Natural killer cell (primary cell): Measurements from ENCODE around the gene FLT3LG. TPM values are rescaled to one million over a fixed set of nuclear protein-coding genes. Genes with fewer than 3 reads are reported as not detected.

ENCODE experiments used
- ATAC-seq, 3 donors: fragments of 150-1000 bp in 2 of 3; fragments of 200-7000 bp in 1 of 3; cut with Tn5 transposase; 1 replicate in 1 of 3; 2 replicates in 2 of 3; pipeline ENCODE4 v1.10.0; 2021; ENCODE audit warnings: mild to moderate bottlenecking in 2 of 3, moderate library complexity in 2 of 3
- DNase-seq, 2 donors: peaks; one replicate each; pipeline versions ENCODE4 v3.0.0 to v3.0.0-alpha.2; 2013 to 2021; ENCODE audit warnings: mixed read lengths in 1 of 2
- H3K27ac ChIP-seq: one replicate; pipeline ENCODE4 v1.5.1; 2013; ENCODE audit warnings: mild to moderate bottlenecking, low read length
- H3K27me3 ChIP-seq: one replicate; pipeline ENCODE4 v1.6.1; 2013; ENCODE audit warnings: low read length; ENCODE audit not compliant: control insufficient read depth, insufficient read depth
- H3K36me3 ChIP-seq: one replicate; pipeline ENCODE4 v1.6.1; 2013; ENCODE audit warnings: low read length; ENCODE audit not compliant: control insufficient read depth, insufficient read depth
- H3K4me1 ChIP-seq: one replicate; pipeline ENCODE4 v1.6.1; 2013; ENCODE audit warnings: low read length; ENCODE audit not compliant: control insufficient read depth, insufficient read depth
- H3K4me3 ChIP-seq: one replicate; pipeline ENCODE4 v1.5.1; 2013; ENCODE audit warnings: low read length
- H3K9me3 ChIP-seq: one replicate; pipeline ENCODE4 v1.6.1; 2013; ENCODE audit warnings: low read length; ENCODE audit not compliant: control insufficient read depth, insufficient read depth
- H3K27ac Mint-ChIP-seq, 2 donors: one replicate each; pipeline ENCODE4 v1.8.0; 2022; ENCODE audit warnings: mild to moderate bottlenecking in 2 of 2, mixed read lengths in 2 of 2, moderate library complexity in 1 of 2
- H3K27me3 Mint-ChIP-seq, 2 donors: one replicate each; pipeline ENCODE4 v1.8.0; 2022; ENCODE audit warnings: low read depth in 2 of 2, mixed read lengths in 2 of 2
- H3K36me3 Mint-ChIP-seq: one replicate; pipeline ENCODE4 v1.8.0; 2022; ENCODE audit warnings: mixed read lengths
- H3K4me1 Mint-ChIP-seq, 2 donors: one replicate each; pipeline ENCODE4 v1.8.0; 2022; ENCODE audit warnings: mixed read lengths in 2 of 2
- H3K4me3 Mint-ChIP-seq: one replicate; pipeline ENCODE4 v1.8.0; 2022; ENCODE audit warnings: mild to moderate bottlenecking, moderate library complexity, mixed read lengths
- H3K9me3 Mint-ChIP-seq, 2 donors: one replicate each; pipeline ENCODE4 v1.8.0; 2022; ENCODE audit warnings: mixed read lengths in 2 of 2
- WGBS: methylation state at CpG from one replicate; pipeline ENCODE4 v1.1.7; 2013; ENCODE audit warnings: missing lambda C conversion rate; ENCODE audit not compliant: insufficient coverage; 5-methylcytosine and 5-hydroxymethylcytosine counted together
- intact Hi-C: fragments of 100-400 bp; cut with micrococcal nuclease; formaldehyde crosslinking; loops from one replicate; pipeline ENCODE4 v1.14.2; 2022
- total RNA-seq, 4 donors: library from RNA; stranded (reverse); fragments of 120-200 nt in 1 of 4; gene quantifications; one replicate each; pipeline versions ENCODE4 v1.2.3 to v1.2.4, GENCODE V29; 2013 to 2022
- TF ChIP-seq, protein P1 (sequence below): fragments of 200-600 bp; IDR thresholded peaks from one replicate; pipeline ENCODE4 v1.8.0; 2022; ENCODE audit warnings: antibody characterized with exemption

FLT3LG gene
- total RNA-seq, 3 donors from 2014 or later (not counting 1 experiment from before 2014, with no cell fraction given): 44.7 to 65.7 (median 64.8) TPM

DNA sequence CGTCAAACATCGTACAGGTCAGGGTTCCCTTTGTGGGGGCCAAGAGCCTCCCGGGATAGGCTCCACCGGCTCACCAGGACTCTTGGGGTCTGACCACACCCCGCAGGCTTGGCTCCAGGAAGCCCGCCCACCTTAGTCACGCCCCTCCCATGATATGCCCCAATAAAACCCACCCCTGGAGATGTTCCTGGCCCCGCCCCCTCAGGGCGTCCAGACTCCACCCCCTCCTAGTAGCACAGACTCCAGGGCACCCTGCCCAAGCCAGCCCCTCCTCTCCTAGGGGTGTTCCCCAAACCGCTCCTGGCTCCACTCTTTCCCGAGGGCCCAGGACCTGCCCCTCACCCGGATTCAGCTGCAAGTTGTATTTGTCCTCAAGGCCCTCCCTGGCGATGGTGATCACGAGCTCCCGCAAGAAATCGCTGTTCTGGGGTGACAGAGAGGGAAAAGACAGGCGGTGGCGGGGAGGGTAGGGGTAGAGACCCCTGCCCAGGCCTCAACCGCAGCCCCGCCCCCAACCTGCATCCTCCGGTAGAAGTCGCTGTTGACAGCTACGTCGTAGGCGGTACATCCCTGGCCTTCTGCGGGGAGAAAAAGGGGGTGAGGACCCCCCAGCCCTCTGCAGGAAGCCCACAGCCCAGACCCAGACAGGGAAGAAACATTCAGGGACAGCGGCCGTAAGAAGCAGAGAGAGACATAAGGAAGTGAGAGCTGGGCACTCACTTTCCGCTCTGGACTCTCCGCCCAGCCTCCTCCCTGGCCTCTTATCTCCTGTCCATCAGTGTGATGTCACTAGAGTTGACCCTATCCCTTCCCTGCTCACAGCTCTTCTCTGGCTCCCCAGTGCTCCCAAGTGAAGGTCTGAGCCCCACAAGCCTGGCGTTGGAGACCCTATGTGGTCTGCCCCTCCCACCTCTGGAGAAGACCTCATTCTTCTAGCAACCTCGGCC, 26.3 kb upstream of the FLT3LG start:
- WGBS: 95% methylated on average over 32 of the region's 32 CpGs
- no peaks in the 10 kb centered on the region for H3K27me3 Mint-ChIP-seq
- H3K27ac Mint-ChIP-seq: peak overlapping the region in 1 of 2 donors; percentile 78
- Histone ChIP-seq H3K27me3 (no peaks in the 10 kb centered on the region), H3K36me3 (peaks cover 31% of the 10 kb centered on the region), H3K4me1 (peaks cover 41% of the 10 kb centered on the region), H3K9me3 (no peaks in the 10 kb centered on the region), H3K27ac (no peak overlapping the region), H3K4me3 (no peak overlapping the region)
- intact Hi-C loops: no loop called here
- H3K4me1 Mint-ChIP-seq: peaks cover 37 to 53% of the 10 kb centered on the region in 2 donors
- H3K9me3 Mint-ChIP-seq: no peaks in the 10 kb centered on the region
- ATAC-seq (no peak), DNase-seq (no peak)
- no peaks in the 10 kb centered on the region for H3K36me3 Mint-ChIP-seq
- TF ChIP-seq, protein P1, sequence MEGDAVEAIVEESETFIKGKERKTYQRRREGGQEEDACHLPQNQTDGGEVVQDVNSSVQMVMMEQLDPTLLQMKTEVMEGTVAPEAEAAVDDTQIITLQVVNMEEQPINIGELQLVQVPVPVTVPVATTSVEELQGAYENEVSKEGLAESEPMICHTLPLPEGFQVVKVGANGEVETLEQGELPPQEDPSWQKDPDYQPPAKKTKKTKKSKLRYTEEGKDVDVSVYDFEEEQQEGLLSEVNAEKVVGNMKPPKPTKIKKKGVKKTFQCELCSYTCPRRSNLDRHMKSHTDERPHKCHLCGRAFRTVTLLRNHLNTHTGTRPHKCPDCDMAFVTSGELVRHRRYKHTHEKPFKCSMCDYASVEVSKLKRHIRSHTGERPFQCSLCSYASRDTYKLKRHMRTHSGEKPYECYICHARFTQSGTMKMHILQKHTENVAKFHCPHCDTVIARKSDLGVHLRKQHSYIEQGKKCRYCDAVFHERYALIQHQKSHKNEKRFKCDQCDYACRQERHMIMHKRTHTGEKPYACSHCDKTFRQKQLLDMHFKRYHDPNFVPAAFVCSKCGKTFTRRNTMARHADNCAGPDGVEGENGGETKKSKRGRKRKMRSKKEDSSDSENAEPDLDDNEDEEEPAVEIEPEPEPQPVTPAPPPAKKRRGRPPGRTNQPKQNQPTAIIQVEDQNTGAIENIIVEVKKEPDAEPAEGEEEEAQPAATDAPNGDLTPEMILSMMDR: no peak
- H3K4me3 Mint-ChIP-seq: no peak overlapping the region

DNA sequence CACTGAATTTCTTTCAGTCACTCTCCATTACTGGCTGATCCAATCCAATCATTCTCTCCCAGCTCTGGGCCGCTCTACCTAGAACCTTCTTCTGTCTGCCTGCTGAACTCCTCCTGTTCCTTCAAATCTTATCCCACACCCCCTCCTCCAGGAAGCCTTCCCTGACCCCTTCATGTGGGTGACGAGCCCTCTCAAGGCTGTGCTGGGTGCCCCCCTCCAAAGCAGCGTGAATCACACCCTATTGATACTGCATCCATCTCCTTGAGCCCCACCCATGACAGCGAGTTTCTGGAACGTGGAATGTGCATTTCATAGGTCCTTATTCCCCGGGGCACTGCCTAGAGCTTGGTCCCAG, 25.6 kb upstream of the FLT3LG start:
- TF ChIP-seq, protein P1: no peak
- H3K27ac Mint-ChIP-seq: peak overlapping the region; percentile 27 to 78
- no peak overlapping the region for H3K4me3 ChIP-seq
- H3K36me3 Mint-ChIP-seq: no peaks in the 10 kb centered on the region
- 99% methylated on average over 6 of the region's 6 CpGs for WGBS
- peak overlapping the region; percentile 45 for H3K4me3 Mint-ChIP-seq
- no peaks in the 10 kb centered on the region for H3K9me3 Mint-ChIP-seq
- peaks cover 36% of the 10 kb centered on the region for H3K4me1 ChIP-seq
- H3K4me1 Mint-ChIP-seq: peaks cover 41 to 53% of the 10 kb centered on the region in 2 donors
- intact Hi-C loops: no loop called here
- DNase-seq (no peak), ATAC-seq (no peak)
- no peaks in the 10 kb centered on the region for H3K27me3 Mint-ChIP-seq
- H3K27me3 ChIP-seq: no peaks in the 10 kb centered on the region
- H3K27ac ChIP-seq: no peak overlapping the region
- peaks cover 31% of the 10 kb centered on the region for H3K36me3 ChIP-seq
- no peaks in the 10 kb centered on the region for H3K9me3 ChIP-seq

GRCh38 chr19:49450405-49450804, 23.6 kb upstream of the FLT3LG start:
- H3K27me3 Mint-ChIP-seq: no peaks in the 10 kb centered on the region
- TF ChIP-seq, protein P1: no peak
- Histone ChIP-seq H3K4me3 (no peak overlapping the region), H3K36me3 (peaks cover 31% of the 10 kb centered on the region), H3K27me3 (no peaks in the 10 kb centered on the region), H3K4me1 (peaks cover 40% of the 10 kb centered on the region), H3K27ac (no peak overlapping the region), H3K9me3 (no peaks in the 10 kb centered on the region)
- no peaks in the 10 kb centered on the region for H3K9me3 Mint-ChIP-seq
- H3K36me3 Mint-ChIP-seq: no peaks in the 10 kb centered on the region
- intact Hi-C loops: no loop called here
- peaks cover 44 to 52% of the 10 kb centered on the region in 2 donors for H3K4me1 Mint-ChIP-seq
- no peak for DNase-seq
- ATAC-seq: no peak
- 85% methylated on average over 7 of the region's 7 CpGs for WGBS
- peak overlapping the region; percentile 99 for H3K4me3 Mint-ChIP-seq
- peak overlapping the region; percentile 98 to 100 for H3K27ac Mint-ChIP-seq
